H4 (cell line): ENCODE data around the gene NTN3. TPM values are rescaled to one million over a fixed set of nuclear protein-coding genes. Genes with fewer than 3 reads are reported as not detected.

Experiments
- DNase-seq: peaks from one replicate; pipeline ENCODE4 v3.0.0-alpha.2; 2015; ENCODE audit warnings: low spot score
- total RNA-seq: library from RNA; depleted of rRNA; stranded (reverse); fragments of >200 nt; shearing (Covaris generic); gene quantifications from 2 replicates; pipeline ENCODE4 v1.2.3, GENCODE V29; 2014

Gene NTN3
- total RNA-seq, 1 experiment from 2014 or later: 0.14 TPM

DNA sequence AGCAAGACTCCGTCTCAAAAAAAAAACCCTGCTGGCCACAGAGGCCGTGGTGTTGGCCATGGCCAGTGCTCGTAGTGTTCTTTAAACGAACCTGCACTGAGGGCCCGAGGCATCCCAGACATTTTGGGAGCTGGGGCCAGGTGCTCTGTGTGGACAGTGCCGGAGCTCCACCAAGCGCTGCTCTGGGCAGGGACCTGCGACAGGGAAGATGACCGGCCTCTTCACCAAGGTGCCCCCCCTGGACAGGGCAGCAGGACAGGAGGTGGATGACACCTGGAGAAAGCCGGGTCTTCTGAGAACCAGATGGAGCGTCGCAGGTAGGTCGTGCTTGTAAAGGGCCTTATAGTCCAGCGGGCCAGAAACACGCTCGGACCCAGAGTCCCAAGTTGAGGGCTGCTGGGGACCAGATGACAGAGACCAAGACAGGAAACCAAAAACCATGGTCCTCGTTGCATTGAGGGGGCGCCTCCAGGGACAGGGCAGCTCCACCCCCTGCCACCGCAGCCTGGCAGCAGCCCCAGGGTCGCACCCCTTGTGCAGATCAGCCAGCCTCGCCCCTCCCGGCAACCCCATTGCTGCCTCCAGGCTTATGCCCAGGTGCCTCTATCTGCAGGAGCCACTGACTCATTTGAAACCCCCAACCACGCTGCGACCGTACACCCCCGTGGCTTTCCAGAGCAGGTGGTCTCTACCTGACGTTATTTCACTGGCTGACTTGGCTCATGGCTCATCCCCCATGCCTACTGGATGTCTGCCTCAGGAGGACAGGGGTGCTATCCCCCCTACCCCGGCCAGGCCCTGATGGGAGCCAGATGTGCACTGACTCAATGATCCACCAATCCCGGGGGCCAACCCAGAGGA is 4.2 kb upstream of the NTN3 start:
- DNase-seq: no peak

DNA sequence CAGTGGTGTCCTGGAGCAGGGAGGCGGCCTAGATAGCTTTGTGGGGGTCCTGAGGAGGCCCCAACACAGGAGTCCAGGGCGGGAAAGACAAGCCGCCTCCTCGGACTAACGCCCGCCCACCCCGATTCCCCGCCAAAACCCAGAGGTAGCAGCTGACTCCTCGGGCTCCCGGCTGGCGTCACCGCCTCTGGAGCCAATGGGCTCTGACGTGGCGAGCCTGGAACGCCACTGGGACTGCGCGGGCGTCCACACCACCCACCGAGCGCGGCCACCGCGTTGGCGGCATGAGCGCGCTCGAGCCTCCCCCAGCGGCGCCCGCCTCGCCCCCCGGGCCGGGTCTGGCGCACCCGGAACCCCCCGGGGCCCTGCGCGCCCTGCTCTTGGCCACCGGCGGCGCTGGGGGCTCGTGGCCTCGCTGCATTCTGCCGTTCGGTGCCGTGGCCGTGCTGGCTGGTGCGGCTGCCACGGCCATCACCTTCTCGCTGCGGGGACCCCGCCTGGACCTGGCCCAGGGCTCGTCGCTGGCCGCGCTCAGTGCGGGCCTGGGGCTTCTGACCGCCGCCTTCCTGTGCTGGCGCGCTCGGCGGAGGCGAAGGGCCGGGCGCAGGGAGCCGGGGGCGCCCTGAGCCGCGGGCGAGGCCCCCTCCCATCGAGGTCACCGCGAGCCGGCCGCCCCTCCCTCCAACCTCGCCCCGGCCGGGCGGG is 3.4 kb upstream of the NTN3 start:
- peak; percentile 79 for DNase-seq

DNA sequence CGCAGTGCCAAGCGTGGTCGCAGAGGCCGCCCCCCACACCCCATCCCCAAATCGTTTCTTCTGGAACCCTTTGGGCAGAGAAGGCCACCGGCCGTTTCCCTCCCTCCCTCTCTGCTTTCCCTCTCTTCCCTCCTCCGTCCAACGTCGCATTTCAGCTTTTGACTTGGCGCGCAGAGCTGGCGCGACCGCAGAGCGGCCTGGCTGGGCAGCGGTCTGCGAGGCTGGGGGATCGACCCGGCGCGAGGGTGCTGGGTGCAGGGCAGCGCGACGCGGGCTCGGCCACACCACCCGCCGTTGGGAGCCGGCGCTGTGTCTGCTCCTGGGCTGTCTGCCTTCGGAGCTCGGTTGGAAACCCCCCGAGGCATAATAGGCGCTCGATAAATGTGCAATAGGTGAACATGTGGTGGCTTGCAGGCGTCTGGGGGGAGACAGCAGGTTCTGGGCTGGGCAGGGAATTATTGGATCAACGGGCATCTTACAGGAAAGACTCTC is 2.8 kb upstream of the NTN3 start:
- peak; percentile 51 for DNase-seq

DNA sequence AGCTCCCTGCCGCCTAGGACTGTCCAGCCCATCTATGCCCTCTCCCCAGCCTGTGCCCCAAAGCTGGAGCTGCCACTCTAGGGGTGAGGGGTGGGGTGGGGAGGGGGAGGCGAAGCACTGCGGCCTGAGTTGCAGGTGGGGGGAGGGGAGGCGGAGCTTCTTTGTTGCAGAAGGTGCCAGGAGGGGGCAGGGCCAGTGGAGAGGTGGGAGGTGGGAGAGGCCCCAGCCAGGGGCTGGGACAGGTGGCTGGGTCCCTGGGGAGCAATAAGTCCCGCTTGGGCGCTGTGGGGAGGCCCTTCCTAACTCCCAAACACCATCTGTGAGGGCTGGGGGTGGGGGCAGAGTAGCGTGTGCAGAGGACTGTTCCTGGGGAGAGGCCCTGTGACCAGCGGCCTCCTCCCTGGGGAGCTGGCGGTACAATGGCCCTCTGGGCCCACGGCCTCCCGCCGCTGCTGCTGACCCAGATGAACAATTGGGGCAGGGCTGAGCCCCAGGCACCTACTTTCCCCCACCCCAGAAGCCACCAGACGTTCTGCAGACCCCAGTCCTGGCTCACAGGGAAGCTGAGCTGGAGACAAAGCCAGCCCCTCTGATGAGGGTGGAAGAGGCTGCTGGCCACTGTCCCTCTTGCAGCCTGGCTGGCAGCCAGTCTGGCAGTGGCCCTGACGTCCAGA is 2.2 kb upstream of the NTN3 start:
- no peak for DNase-seq

DNA sequence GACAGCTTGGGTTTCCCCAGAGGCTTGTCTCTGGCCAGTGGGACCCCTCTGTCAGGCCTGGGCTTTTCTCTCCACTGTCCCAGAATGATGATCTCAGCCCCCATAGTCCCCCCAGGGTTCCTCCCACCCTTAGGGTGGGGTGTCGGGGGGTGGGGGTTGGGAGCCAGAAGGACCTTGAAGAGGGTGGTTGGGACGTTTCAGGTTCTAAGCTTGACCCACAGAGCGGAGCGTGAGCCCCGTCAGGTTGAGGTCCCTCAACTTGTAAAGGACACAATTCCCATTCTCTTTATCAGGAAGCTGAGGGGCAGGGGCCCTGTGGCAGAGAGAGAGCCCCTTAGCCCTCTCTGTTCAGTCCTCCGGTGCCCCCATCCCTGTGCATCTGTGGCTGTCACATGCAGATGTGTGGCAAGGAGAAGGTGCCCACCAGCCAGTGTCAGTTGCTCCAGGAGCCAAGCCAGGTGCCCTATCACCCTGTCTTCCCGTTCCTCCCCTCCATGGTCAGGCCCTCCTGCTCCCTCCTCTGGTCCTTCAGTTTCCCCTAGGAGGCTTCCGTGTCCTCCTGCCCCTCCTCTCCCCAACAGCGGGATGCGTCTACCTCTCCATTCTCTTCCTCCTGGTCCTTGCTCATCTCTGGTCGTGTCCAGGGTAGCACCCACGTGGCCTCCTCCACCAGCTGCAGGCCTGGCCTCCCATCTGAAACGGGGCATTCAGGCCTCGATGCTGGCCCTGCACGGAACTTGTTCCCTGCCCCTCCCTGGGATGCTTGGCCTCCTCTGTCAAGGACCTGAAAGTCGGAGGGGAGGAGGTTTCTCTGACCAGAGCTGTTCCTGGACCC is 1.5 kb upstream of the NTN3 start:
- DNase-seq: no peak

DNA sequence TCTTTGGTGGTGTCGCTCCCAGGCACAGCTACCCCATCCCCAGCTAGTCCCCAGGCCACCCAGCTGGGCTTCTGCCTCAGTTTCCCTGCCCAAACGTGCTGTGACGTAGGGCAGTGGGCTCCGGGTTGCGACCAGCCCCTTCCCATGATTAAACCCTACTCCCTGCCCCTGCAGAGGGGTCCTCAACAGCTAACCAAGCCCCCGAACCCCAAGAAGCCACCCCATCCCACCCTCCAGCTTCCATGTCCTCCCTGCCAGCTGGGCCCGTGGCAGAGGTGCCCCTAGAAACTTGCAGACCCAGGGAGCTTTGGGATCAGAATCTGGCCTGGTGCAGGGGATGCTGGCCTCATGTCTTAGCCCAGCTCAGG is 879 bp upstream of the NTN3 start:
- no peak for DNase-seq

DNA sequence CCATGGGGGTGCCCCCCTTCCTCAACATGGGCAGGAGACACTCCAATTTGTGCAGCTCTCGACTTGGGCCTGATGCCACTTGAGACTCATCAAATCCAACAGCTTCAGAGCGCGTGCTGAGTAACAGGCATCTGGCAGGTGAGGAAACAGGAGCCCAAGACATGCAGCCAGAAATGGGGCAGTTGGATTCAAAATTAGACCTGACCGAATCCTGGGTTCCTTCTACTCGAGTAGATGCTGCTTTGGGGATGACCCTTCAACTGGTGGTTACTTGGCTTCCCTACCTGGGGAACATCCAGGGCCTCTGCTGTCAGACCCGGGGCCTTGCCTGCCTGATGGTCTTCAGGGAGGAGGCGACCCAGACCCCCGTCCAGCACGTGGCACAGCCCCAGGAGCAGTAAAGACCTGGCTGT is 488 bp upstream of the NTN3 start:
- DNase-seq: no peak

DNA sequence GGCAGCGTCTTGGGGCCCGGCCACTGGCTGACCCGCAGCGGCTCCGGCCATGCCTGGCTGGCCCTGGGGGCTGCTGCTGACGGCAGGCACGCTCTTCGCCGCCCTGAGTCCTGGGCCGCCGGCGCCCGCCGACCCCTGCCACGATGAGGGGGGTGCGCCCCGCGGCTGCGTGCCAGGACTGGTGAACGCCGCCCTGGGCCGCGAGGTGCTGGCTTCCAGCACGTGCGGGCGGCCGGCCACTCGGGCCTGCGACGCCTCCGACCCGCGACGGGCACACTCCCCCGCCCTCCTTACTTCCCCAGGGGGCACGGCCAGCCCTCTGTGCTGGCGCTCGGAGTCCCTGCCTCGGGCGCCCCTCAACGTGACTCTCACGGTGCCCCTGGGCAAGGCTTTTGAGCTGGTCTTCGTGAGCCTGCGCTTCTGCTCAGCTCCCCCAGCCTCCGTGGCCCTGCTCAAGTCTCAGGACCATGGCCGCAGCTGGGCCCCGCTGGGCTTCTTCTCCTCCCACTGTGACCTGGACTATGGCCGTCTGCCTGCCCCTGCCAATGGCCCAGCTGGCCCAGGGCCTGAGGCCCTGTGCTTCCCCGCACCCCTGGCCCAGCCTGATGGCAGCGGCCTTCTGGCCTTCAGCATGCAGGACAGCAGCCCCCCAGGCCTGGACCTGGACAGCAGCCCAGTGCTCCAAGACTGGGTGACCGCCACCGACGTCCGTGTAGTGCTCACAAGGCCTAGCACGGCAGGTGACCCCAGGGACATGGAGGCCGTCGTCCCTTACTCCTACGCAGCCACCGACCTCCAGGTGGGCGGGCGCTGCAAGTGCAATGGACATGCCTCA is 773 bp downstream of the NTN3 start:
- no peak for DNase-seq

DNA sequence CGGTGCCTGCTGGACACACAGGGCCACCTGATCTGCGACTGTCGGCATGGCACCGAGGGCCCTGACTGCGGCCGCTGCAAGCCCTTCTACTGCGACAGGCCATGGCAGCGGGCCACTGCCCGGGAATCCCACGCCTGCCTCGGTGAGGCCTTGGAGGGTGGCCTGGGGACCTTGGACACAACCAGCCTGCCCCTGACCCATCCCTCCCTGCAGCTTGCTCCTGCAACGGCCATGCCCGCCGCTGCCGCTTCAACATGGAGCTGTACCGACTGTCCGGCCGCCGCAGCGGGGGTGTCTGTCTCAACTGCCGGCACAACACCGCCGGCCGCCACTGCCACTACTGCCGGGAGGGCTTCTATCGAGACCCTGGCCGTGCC is 1.4 kb downstream of the NTN3 start:
- DNase-seq: no peak

DNA sequence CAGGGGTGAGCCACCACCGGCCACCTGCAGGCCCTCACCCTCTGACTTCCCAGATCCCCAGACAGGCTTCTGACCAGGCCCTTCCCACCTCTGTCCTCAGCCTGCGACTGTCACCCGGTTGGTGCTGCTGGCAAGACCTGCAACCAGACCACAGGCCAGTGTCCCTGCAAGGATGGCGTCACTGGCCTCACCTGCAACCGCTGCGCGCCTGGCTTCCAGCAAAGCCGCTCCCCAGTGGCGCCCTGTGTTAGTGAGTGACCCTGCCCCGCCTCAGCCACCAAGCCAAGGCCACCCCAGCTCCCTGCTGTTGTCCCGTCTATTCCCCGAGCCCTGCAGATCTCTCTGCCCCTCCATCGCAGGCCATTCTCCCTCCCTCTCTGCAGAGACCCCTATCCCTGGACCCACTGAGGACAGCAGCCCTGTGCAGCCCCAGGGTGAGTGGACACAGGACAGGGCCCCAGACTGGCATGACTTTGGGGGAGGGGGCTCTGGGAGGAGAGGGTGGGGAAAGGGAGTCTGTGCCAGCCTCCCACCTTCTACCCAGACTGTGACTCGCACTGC is 1.9 kb downstream of the NTN3 start:
- DNase-seq: no peak

DNA sequence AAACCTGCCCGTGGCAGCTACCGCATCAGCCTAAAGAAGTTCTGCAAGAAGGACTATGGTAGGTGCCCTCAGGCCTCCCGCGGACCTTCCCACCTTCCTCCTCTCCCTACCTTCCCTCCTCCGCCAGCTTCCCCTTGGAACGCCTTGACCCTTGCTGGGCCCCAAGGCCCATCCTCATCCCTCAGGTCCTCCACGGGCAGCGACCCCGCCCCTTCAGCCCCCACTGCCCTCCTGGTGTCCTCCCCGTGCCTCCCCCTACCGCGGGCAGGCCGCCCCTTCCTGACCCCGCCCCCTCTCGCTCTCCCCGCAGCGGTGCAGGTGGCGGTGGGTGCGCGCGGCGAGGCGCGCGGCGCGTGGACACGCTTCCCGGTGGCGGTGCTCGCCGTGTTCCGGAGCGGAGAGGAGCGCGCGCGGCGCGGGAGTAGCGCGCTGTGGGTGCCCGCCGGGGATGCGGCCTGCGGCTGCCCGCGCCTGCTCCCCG is 2.4 kb downstream of the NTN3 start:
- DNase-seq: no peak

DNA sequence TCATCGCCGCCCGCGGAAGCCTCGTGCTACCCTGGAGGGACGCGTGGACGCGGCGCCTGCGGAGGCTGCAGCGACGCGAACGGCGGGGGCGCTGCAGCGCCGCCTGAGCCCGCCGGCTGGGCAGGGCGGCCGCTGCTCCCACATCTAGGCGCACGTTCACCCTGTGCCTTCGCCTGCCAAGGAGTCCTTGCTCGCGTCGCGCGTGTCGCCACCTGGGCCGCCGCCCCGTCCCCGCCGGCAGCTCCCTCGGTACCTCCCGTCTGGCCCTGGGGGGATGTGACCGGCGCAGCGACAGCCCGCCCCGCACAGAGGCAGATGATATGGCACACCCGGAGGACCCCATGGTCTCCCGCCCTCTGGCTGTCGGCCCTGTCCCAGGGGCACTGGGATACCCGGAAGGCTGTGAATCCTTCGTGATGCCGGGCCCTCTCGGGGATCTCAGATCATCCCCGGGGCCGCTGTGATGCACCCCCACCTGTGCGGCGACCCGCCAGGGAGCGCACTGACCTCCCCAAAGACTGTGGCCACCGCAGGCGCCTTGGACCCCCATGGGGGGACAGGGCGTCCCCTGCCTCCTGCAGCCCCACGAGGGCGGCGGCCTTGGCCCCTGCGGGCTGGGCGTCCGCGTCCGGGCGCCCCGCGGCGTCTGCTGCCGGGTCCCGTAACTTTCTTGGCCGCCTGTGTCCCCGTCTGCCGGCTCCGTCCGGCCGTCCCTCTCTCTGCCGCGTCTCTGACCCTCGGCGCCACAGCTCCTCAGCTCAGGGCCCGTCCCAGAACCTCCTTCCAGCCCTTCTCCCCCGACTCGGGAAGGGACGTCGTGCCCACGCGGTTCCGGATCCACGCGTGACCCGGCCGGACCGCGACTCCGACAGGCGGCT is 3.1 kb downstream of the NTN3 start:
- DNase-seq: no peak

DNA sequence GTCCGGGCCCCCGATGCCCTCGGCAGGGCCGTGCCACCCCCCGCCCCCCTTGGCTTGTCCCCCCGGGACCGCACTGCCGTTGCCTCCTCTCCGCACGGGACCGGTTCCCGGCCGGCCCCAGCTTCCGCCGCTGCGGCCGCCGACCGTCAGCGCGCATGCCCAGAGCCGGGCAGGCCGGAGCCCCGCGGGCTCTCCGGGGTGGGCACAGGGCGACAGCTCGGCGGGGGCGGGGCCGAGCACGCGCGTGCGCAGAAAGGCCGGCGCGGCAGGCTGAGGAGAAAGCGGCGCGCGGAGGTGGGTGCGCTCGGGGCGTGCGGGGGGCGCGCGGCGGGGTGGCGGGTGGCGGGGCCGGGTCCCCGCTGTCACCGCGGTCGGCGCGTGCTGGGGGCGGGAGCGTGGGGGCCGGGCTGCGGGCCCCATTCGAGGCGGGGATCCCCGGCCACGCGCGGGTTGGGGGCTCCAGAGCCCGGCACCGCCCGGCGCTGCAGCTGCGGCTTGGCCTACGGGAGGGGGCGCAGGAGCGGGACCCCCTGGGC is 3.8 kb downstream of the NTN3 start, which contains the start of gene TBC1D24:
Gene TBC1D24, plus strand, starts transcription at position 251 of the 536 bp plus-strand sequence. CDS start 21,022 bp downstream, outside the sequence.
- peak; percentile 72 for DNase-seq

DNA sequence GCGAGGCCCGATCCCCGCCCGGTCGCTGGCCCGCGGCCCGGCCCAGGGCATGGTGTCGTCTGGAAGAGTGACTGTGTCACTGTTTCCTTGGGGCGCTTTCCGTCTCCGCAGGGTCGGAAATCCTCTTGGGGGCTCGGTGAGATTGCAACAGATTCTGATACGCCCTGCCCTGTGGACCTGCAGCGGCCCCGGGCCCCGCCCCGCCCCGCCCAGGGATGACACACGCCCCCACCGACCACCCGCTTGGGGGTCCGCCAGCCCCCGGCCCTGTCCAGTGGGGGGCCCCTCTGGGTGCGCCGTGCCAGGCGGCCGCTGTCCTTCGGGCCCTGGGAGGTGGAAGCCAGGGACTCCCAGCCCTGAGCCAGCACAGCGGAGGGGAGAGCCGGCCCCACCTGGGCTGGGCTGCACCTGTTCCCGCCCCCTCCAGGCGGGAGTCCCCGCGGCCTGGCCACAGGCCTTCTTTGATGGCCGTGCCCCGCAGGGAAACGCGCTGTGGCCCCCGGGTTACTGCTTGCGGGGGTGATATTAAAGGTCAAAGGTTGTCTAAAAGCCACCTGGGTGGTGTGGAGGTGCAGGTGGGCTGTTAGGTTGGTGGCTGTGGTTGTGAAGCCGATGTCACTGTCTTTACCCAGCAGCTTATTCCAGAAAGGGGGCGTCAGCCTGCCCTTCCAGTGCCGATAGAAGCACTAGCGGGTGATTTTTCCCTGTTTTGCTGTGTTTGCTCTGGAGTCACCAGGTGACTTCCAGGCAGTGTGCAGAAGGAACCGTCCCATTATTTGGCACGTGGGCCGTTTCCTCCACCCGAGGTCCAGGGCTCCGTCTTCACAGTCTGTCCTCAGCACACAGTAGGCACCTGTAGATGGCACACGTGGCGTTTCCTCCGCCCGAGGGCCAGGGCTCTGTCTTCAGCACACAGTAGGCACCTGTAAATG is 4.6 kb downstream of the NTN3 start:
- no peak for DNase-seq

DNA sequence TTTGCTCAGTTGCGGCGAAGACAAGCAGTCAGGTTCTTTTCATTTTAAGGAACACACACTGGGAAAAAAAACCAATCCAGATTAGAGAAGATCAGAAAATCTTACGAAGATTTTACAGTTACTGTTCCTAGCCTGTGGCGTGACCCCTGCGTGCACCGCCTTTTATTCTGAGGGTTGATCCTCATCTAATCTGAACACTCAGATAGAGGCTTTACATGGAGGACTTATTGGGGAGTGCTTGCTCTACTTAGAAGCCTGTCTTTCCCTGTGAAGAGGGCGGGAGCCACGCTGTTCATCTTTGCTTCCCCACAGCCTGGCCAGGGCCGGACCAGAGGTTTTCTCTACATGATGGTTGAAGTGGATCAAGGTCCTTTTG is 5.2 kb downstream of the NTN3 start:
- no peak for DNase-seq

DNA sequence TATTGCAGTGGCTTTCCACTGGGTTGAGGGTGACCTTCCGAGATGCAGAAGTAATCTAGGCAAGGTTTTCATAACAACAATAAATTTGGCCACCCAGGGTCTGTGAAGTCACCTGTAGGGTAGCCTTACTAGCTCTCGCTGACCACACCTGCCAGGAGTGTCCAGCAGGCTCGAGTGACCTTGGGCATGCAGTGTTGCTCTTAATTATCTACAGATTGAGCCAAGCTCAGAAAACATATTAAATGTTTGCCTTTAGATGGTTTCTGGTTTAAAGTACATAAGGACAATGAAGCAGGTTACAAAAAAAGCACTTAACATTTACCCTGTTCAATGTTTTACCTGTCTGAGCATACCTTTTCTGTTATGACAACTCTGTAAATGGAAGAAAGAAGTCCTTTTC is 5.6 kb downstream of the NTN3 start:
- no peak for DNase-seq

DNA sequence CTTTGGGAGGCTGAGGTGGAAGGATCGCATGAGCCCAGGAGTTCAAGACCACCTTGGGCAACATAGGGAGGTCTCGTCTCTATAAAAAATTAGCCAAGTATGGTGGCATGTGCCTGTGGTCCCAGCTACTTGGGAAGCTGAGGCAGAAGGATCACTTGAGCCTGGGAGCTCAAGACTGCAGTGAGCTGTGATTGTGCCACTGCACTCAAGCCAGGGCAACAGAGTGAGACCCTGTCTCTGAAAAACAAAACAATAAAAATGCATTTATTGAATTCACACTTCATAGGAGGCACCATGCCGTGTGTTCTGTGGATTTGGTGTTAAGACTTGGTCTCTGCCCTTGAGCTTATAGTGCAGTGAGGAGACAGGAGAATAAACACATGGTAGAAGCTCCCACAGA is 6.2 kb downstream of the NTN3 start:
- no peak for DNase-seq

DNA sequence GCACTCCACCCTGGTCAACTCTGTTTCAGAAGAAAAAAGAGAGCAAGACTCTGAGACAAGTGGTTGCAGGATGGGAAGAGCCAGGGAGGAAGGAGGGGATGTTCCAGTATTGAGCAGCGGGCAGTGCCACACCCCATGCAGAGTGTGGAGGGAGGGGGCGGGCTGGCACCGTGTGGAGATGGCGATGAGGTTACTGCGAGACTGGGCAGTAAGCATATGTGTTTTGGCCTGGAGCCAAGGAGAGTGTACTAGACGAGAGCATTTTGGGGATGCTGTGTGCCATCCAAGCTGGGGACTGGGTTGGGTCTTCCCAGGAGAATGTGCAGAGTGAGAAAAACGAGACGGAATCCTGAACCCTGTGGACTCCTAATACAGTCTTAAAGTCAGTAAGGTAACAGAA is 7.2 kb downstream of the NTN3 start:
- DNase-seq: no peak
